ENCODE measurements around the gene TACC2. TPM values are rescaled to one million over a fixed set of nuclear protein-coding genes. Genes with fewer than 3 reads are reported as not detected.

TACC2 gene
- total RNA-seq, 2 donors from 2014 or later = 247 to 286 TPM

DNA sequence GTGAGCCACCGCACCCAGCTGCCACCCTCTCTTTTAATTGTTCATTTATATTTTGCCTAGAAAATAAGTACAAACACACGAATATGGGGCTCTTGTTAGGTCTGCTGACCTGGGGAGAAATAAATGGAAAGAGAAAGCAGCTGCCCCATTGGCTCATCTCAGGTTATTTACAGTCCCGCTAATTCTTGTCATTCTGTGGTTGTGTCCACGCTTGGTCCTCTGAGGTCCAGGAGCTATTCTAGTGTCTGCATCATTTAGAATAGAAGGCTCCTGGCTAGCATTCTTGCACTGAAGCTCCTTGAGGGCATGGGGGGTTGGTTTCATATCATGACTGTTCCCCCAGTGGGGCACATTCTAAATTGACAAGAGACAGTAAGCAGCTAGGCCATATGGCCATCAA is 128.5 kb downstream of the TACC2 start:
- Histone ChIP-seq H3K4me1 (peaks cover 0 to 78% of the 10 kb centered on the region in 2 donors), H3K9me3 (no peaks in the 10 kb centered on the region), H3K36me3 (peaks cover 15% of the 10 kb centered on the region), H3K4me3 (no peak overlapping the region), H3K27ac (peak overlapping the region; percentile 99 to 100), H3K27me3 (no peaks in the 10 kb centered on the region)
- no peak for TF ChIP-seq CTCF (IDR thresholded peaks at IDR 0.05)
- no peak for DNase-seq (ENCODE audit: low spot score)

GRCh38 chr10:122120008-122120744 is 131.2 kb downstream of the TACC2 start:
- Histone ChIP-seq H3K27ac (peak overlapping the region; percentile 99 to 100), H3K4me1 (peaks cover 0 to 71% of the 10 kb centered on the region in 2 donors), H3K9me3 (no peaks in the 10 kb centered on the region), H3K27me3 (no peaks in the 10 kb centered on the region), H3K36me3 (peaks cover 15% of the 10 kb centered on the region), H3K4me3 (no peak overlapping the region)
- no peak for TF ChIP-seq CTCF (IDR thresholded peaks at IDR 0.05)
- DNase-seq (ENCODE audit: low spot score) = no peak

DNA sequence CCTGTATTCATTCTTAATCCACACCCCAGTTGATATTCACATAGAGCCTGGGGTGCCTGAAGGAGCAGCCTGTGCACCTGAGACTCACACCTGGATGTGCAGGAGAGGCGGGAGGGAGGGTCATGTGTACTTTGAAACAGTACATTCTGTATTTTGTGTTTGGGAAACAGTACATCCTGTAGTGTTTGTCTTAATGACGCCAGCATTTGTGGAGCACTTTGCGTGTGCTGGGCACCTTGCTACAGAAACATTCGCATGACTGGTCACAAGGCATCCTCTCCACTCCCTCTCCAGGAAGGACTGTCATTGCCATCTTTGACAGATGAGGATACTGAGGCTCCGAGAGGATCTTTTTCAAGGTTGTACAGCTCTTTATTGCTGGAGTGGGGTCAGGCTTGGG is 132.1 kb downstream of the TACC2 start:
- Histone ChIP-seq H3K4me1 (peaks cover 0 to 64% of the 10 kb centered on the region in 2 donors), H3K27ac (peak overlapping the region; percentile 99 to 100)

GRCh38 chr10:122122493-122122892 is 133.5 kb downstream of the TACC2 start:
- no peaks in the 10 kb centered on the region for H3K9me3 ChIP-seq
- peaks cover 0 to 64% of the 10 kb centered on the region in 2 donors for H3K4me1 ChIP-seq
- H3K27me3 ChIP-seq = no peaks in the 10 kb centered on the region
- peak overlapping the region; percentile 12 to 40 for H3K27ac ChIP-seq
- H3K36me3 ChIP-seq = peaks cover 15% of the 10 kb centered on the region
- no peak overlapping the region for H3K4me3 ChIP-seq
- no peak for TF ChIP-seq CTCF (IDR thresholded peaks at IDR 0.05)
- DNase-seq (ENCODE audit: low spot score) = no peak

More for the DNA sequence above, 132.1 kb downstream of the TACC2 start:
- Histone ChIP-seq H3K36me3 (peaks cover 15% of the 10 kb centered on the region), H3K4me3 (no peak overlapping the region), H3K27me3 (no peaks in the 10 kb centered on the region), H3K9me3 (no peaks in the 10 kb centered on the region)
- no peak for DNase-seq (ENCODE audit: low spot score)
- TF ChIP-seq CTCF (IDR thresholded peaks at IDR 0.05) = no peak

GRCh38 chr10:122123186-122123585 is 134.2 kb downstream of the TACC2 start:
- Histone ChIP-seq H3K4me3 (no peak overlapping the region), H3K27me3 (no peaks in the 10 kb centered on the region), H3K4me1 (peaks cover 0 to 64% of the 10 kb centered on the region in 2 donors), H3K27ac (peak overlapping the region; percentile 12 to 40), H3K36me3 (peaks cover 15% of the 10 kb centered on the region), H3K9me3 (no peaks in the 10 kb centered on the region)
- no peak for TF ChIP-seq CTCF (IDR thresholded peaks at IDR 0.05)
- DNase-seq (ENCODE audit: low spot score) = no peak
